ENCODE measurements around the gene DCBLD1.

GRCh38 chr6:117494694-117495318, 12.3 kb downstream of the DCBLD1 start:
- no peak for TF ChIP-seq CTCF (tag by site-specific recombination; IDR thresholded peaks at IDR 0.05)
- no peak for TF ChIP-seq ZBTB20 (tag by site-specific recombination; IDR thresholded peaks at IDR 0.05)
- no peak for TF ChIP-seq GLIS2 (tag by site-specific recombination; IDR thresholded peaks at IDR 0.05)
- no peak for TF ChIP-seq PRDM4 (tag by site-specific recombination; IDR thresholded peaks at IDR 0.05)
- no peak for TF ChIP-seq ZNF76 (tag by site-specific recombination; IDR thresholded peaks at IDR 0.05; ENCODE audit: borderline replicate concordance, low read depth)
- no peak for TF ChIP-seq ZNF654 (tag by site-specific recombination; IDR thresholded peaks at IDR 0.05; ENCODE audit: low read depth)
- no peak for TF ChIP-seq KLF17 (tag by site-specific recombination; IDR thresholded peaks at IDR 0.05)
